Upper lobe of left lung (tissue), 6 donors: ENCODE results near the gene RPL27. TPM values are rescaled to one million over a fixed set of nuclear protein-coding genes. Genes with fewer than 3 reads are reported as not detected.

Experiments
- ATAC-seq, 2 donors: fragments of 200-7000 bp; cut with Tn5 transposase; one replicate each; pipeline ENCODE4 v1.9.1; 2022; ENCODE audit warnings: mild to moderate bottlenecking in 2 of 2, moderate library complexity in 2 of 2; ENCODE audit not compliant: low FRiP score in 2 of 2
- DNase-seq, 2 donors: peaks; one replicate each; pipeline ENCODE4 v3.0.0-alpha.2; 2019 to 2020
- H3K27ac ChIP-seq, 4 donors: fragments of 200-600 bp; sonication (generic); one replicate each; pipeline ENCODE4 v1.5.1; 2016 to 2019
- H3K27me3 ChIP-seq, 4 donors: fragments of 200-600 bp; sonication (generic); one replicate each; pipeline ENCODE4 v1.5.1; 2017 to 2019
- H3K36me3 ChIP-seq, 4 donors: fragments of 200-600 bp; sonication (generic); one replicate each; pipeline ENCODE4 v1.5.1; 2016 to 2019
- H3K4me1 ChIP-seq, 4 donors: fragments of 200-600 bp; sonication (generic); one replicate each; pipeline ENCODE4 v1.5.1; 2018 to 2019
- H3K4me3 ChIP-seq, 4 donors: fragments of 200-600 bp; sonication (generic); one replicate each; pipeline ENCODE4 v1.5.1; 2017 to 2019; ENCODE audit warnings: mild to moderate bottlenecking in 2 of 4, moderate library complexity in 1 of 4
- H3K9me3 ChIP-seq, 4 donors: fragments of 200-600 bp; sonication (generic); one replicate each; pipeline ENCODE4 v1.5.1; 2018 to 2019
- EP300 ChIP-seq, 4 donors: sonication (generic); formaldehyde crosslinking; IDR thresholded peaks; one replicate each; pipeline ENCODE4 v1.5.1; 2017; ENCODE audit warnings: antibody characterized with exemption in 4 of 4, control low read depth in 2 of 4
- POLR2A ChIP-seq, 4 donors: fragments of 450-650 bp; IDR thresholded peaks; one replicate each; pipeline ENCODE4 v1.5.1; 2016 to 2017; ENCODE audit warnings: antibody characterized with exemption in 4 of 4, mild to moderate bottlenecking in 2 of 4
- POLR2AphosphoS5 ChIP-seq, 2 donors: sonication (generic); formaldehyde crosslinking; IDR thresholded peaks; one replicate each; pipeline ENCODE4 v1.5.1; 2017; ENCODE audit warnings: antibody characterized with exemption in 2 of 2
- WGBS, 2 donors: methylation state at CpG; one replicate each; pipeline ENCODE4 v1.1.5; 2017 to 2018; 5-methylcytosine and 5-hydroxymethylcytosine counted together
- total RNA-seq, 6 donors: library from RNA; depleted of rRNA in 4 of 6; stranded (reverse); fragments of >200 nt in 4 of 6; gene quantifications; one replicate each; pipeline versions ENCODE4 v1.1.0 to v1.2.1, GENCODE V29; 2016 to 2021
- TF ChIP-seq, protein P1 (sequence below), 6 experiments: fragments of 450-650 bp in 4 of 6; fragments of 200-600 bp in 2 of 6; sonication (generic) in 2 of 6; IDR thresholded peaks; one replicate each; pipeline ENCODE4 v1.5.1; 2016 to 2019; ENCODE audit warnings: antibody characterized with exemption in 6 of 6
- donor health status: DM: no; HTN: no; CAD: no; lungs with moderate emphysema.
- donor health status: DM: no; HTN: yes; CAD: no; lungs with severe emphysema.

RPL27 gene
- total RNA-seq, 6 donors from 2014 or later: 534 to 1,192 (median 783) TPM

DNA sequence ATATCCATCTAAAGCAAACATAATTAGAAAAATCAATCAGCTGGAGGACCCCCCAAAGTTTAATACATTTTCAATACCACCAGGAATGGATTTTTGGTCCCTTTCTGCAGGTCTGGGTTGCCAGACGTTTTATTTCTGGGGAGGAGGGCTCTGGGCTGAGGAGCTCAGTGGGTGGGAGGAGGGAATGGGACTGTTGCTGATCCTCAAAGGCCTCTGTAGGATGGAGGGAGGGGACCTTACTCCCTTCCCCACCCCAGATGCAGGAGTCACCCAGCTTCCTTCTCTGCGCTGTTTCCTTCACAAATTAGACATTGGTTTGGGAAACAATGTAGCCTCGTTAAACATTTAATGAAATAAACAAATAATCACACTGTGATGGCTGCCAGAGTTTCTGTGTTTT lies 33.4 kb downstream of the RPL27 start:
- WGBS, 2 donors: 81% methylated on average over 3 of the region's 3 CpGs
- no peaks in the 10 kb centered on the region for H3K27me3 ChIP-seq
- H3K4me3 ChIP-seq: no peak overlapping the region
- no peaks in the 10 kb centered on the region for H3K4me1 ChIP-seq
- DNase-seq: no peak
- no peak overlapping the region for H3K27ac ChIP-seq
- no peaks in the 10 kb centered on the region for H3K36me3 ChIP-seq
- no peak for TF ChIP-seq POLR2A (IDR thresholded peaks at IDR 0.05)
- TF ChIP-seq POLR2AphosphoS5 (IDR thresholded peaks at IDR 0.05): no peak
- no peaks in the 10 kb centered on the region for H3K9me3 ChIP-seq
- ATAC-seq: no peak

DNA sequence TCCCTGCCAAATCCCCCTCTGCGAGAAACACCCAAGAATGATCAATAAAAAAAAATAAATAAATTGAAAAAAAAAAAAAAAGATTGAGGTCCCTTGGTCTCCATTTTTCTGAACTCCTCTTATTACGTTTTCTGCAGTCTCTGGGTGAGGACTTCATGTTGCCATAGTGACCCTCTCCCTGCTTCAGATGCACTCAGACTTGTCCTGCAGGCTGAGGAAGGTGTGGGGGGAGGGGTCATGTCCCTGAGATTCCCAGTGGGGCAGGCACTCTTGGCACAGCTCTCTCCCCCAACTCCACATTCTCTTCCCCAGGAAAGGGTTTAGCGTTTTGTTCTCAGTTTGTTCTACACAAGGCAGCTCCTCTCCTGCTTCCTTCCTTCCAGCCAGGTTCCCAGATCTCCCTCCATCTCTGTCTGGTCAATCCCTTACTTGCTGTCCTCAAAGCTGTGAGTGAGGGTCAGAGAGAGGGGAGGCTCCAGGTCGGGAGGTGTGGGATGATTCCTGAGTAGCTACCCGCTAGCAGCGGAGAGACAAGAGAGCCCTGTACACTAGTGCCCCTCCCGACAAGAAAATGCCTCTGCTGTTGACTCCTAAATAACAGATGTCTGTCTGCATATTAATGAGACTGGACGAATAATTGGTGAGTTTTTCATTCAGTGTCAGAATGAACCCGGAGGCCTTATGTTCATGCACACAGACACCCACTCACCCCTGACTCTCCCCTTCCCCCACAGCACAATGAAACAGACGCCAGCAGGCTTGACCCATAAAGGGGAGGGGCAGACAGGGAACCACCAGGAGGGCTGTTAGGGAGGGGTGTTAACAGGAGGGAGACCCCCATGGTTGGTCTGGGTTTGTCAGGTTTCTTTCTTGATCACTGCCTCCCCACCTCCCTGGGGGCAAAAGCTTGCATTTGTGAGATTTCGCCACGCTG lies 36.0 kb downstream of the RPL27 start:
- no peak for DNase-seq

DNA sequence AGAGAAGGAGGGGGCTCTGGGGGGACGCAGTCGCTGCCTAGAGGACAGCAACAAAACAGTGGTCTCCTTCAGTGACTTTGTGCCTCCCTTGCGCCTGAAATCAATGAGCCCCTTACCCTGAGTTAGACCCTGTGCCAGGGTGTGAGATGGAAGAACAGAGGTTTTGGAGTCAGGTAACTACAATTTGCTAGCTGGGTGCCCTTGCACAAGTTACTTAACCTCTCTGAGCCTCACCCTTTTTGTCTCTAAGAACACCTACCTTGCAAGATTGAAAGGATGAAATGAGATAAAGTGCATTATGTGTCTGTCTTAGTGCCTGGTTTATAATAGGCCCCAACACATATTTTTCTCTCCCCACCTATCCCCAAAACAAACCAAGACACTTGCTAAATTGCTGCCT lies 36.7 kb downstream of the RPL27 start:
- no peak for TF ChIP-seq EP300 (IDR thresholded peaks at IDR 0.05)
- TF ChIP-seq, protein P1, sequence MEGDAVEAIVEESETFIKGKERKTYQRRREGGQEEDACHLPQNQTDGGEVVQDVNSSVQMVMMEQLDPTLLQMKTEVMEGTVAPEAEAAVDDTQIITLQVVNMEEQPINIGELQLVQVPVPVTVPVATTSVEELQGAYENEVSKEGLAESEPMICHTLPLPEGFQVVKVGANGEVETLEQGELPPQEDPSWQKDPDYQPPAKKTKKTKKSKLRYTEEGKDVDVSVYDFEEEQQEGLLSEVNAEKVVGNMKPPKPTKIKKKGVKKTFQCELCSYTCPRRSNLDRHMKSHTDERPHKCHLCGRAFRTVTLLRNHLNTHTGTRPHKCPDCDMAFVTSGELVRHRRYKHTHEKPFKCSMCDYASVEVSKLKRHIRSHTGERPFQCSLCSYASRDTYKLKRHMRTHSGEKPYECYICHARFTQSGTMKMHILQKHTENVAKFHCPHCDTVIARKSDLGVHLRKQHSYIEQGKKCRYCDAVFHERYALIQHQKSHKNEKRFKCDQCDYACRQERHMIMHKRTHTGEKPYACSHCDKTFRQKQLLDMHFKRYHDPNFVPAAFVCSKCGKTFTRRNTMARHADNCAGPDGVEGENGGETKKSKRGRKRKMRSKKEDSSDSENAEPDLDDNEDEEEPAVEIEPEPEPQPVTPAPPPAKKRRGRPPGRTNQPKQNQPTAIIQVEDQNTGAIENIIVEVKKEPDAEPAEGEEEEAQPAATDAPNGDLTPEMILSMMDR (IDR thresholded peaks at IDR 0.05): no peak
- TF ChIP-seq POLR2AphosphoS5 (IDR thresholded peaks at IDR 0.05): no peak
- TF ChIP-seq POLR2A (IDR thresholded peaks at IDR 0.05): no peak
- H3K4me3 ChIP-seq: no peak overlapping the region
- no peak for ATAC-seq
- no peaks in the 10 kb centered on the region for H3K36me3 ChIP-seq
- H3K27ac ChIP-seq: no peak overlapping the region
- H3K27me3 ChIP-seq: no peaks in the 10 kb centered on the region
- WGBS, 2 donors: 98 to 100% methylated on average over 1 to 3 of the region's 3 CpGs
- no peaks in the 10 kb centered on the region for H3K4me1 ChIP-seq
- no peaks in the 10 kb centered on the region for H3K9me3 ChIP-seq
- DNase-seq: no peak

More for the DNA sequence above, 36.0 kb downstream of the RPL27 start:
- TF ChIP-seq, protein P1 (IDR thresholded peaks at IDR 0.05): no peak
- ATAC-seq: no peak
- Histone ChIP-seq H3K4me3 (no peak overlapping the region), H3K27me3 (no peaks in the 10 kb centered on the region), H3K36me3 (no peaks in the 10 kb centered on the region), H3K9me3 (no peaks in the 10 kb centered on the region), H3K4me1 (no peaks in the 10 kb centered on the region), H3K27ac (no peak overlapping the region)
- WGBS, 2 donors: 54 to 56% methylated on average over 12 of the region's 12 CpGs

DNA sequence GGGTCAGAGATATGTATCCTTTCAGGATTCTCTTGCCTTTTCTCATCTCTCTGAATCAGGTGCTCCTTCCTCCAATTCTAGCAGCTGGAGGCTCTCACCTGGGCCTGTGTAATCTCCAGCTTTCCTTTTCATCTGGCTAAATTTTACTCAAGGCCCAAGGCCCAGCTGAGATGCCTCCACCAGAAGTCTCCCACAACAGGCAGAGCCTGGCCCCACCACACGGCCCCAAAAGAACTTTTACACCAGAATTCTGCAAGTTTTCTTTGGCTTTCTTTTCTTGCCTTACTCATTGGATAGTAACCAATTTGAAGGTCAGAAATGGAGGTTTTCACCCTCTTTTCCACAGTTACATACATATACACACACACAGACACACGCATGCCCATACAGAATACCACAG lies 41.4 kb downstream of the RPL27 start:
- TF ChIP-seq, protein P1 (IDR thresholded peaks at IDR 0.05): no peak
- TF ChIP-seq POLR2A (IDR thresholded peaks at IDR 0.05) (no peak), EP300 (IDR thresholded peaks at IDR 0.05) (no peak), POLR2AphosphoS5 (IDR thresholded peaks at IDR 0.05) (no peak)
- Histone ChIP-seq H3K4me3 (no peak overlapping the region), H3K36me3 (no peaks in the 10 kb centered on the region), H3K9me3 (no peaks in the 10 kb centered on the region), H3K4me1 (no peaks in the 10 kb centered on the region), H3K27me3 (no peaks in the 10 kb centered on the region), H3K27ac (no peak overlapping the region)
- no peak for ATAC-seq
- no peak for DNase-seq
- WGBS, 2 donors: 98 to 100% methylated on average over 2 of the region's 2 CpGs

DNA sequence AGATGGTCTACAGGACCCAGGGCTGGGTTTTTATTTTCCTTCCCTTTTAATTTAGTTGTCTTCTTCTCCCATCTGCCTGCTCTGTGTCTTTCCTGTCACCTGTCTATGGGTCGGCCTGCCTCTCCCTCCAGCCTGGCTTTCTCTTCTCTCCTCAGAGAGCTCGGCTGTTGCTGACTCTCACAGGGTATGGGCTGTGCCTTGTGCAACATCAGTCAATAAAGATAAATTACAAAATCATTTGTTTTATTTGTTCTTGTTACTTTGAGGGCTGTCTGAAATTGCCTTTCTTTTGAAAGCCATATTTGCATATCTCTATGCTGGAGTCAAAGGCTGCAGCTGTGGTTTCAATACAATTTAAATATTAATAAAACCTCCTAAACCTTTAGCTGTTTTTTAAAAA lies 42.4 kb downstream of the RPL27 start:
- DNase-seq (no peak), ATAC-seq (no peak)
- Histone ChIP-seq H3K4me1 (no peaks in the 10 kb centered on the region), H3K27me3 (no peaks in the 10 kb centered on the region), H3K27ac (no peak overlapping the region), H3K9me3 (no peaks in the 10 kb centered on the region), H3K36me3 (no peaks in the 10 kb centered on the region), H3K4me3 (no peak overlapping the region)
- TF ChIP-seq, protein P1 (IDR thresholded peaks at IDR 0.05): no peak
- no peak for TF ChIP-seq POLR2A (IDR thresholded peaks at IDR 0.05)
- 41 to 58% methylated on average over 2 of the region's 2 CpGs for WGBS, 2 donors
